Endothelial cell of umbilical vein (primary cell): ENCODE results near the gene SMIM38. TPM values are rescaled to one million over a fixed set of nuclear protein-coding genes. Genes with fewer than 3 reads are reported as not detected.

ENCODE experiments used
- BruUV-seq: library from RNA; stranded (reverse); fragments of 400-500 nt; replicated peaks from 2 replicates; lab custom pipeline; 2021; lab: Mats Ljungman, UMichigan
- CTCF ChIA-PET: fragments of 300-600, 350-600 bp; sonication (Branson Sonifier 250); formaldehyde crosslinking; loops from one replicate; lab custom pipeline; 2021; ENCODE audit warnings: antibody characterized with exemption, inconsistent platforms; lab: Charles Lee
- POLR2A ChIA-PET: fragments of 300-600, 350-600 bp; sonication (Branson Sonifier 250); formaldehyde crosslinking; loops from one replicate; lab custom pipeline; 2021; ENCODE audit warnings: antibody characterized with exemption, inconsistent platforms; lab: Charles Lee
- DNase-seq: peaks from one replicate; pipeline ENCODE4 v3.0.0-alpha.2; 2011; ENCODE audit warnings: low read depth, low spot score
- FAIRE-seq: peaks from 2 replicates; lab custom pipeline; 2011; peaks lifted over from hg19 to GRCh38; lab: Jason Lieb, UNC
- H2AFZ ChIP-seq: 2 replicates; pipeline ENCODE4 v1.6.0; 2012; ENCODE audit warnings: low read depth, low read length, control low read depth, inconsistent platforms
- H3K27ac ChIP-seq: 2 replicates; pipeline ENCODE4 v1.5.1; 2011; ENCODE audit warnings: low read depth, mild to moderate bottlenecking, control low read depth, low read length, moderate library complexity; ENCODE audit not compliant: insufficient read depth
- H3K27me3 ChIP-seq, 2 experiments: 2 replicates each; pipeline versions ENCODE4 v1.6.0 to v1.6.1; 2011; ENCODE audit warnings: low read length in 2 of 2, mixed read lengths in 1 of 2; ENCODE audit not compliant: control insufficient read depth in 2 of 2, insufficient read depth in 2 of 2
- H3K36me3 ChIP-seq, 2 experiments: 2 replicates in 1 of 2; 3 replicates in 1 of 2; pipeline ENCODE4 v1.5.1; 2011; ENCODE audit warnings: low read length in 2 of 2, mild to moderate bottlenecking in 1 of 2, moderate library complexity in 1 of 2; ENCODE audit not compliant: control insufficient read depth in 2 of 2, insufficient read depth in 2 of 2; ENCODE audit errors: extremely low read depth in 1 of 2
- H3K4me1 ChIP-seq: 3 replicates; pipeline ENCODE4 v1.5.1; 2011; ENCODE audit warnings: mild to moderate bottlenecking, low read length; ENCODE audit not compliant: control insufficient read depth, insufficient read depth; ENCODE audit errors: extremely low read depth
- H3K4me2 ChIP-seq: 2 replicates; pipeline ENCODE4 v1.6.1; 2011; ENCODE audit warnings: low read length, control low read depth, mixed read lengths; ENCODE audit not compliant: insufficient read depth
- H3K4me3 ChIP-seq, 3 experiments: fragments of 200-600 bp in 1 of 3; sonication (generic), shearing (Covaris generic) in 1 of 3; replicated peaks in 1 of 3; 2 replicates each; pipeline ENCODE4 v1.5.1; 2011 to 2016; ENCODE audit warnings: control low read depth in 3 of 3, low read length in 3 of 3, mild to moderate bottlenecking in 2 of 3, inconsistent platforms in 1 of 3, low read depth in 1 of 3, moderate library complexity in 1 of 3; ENCODE audit not compliant: insufficient read depth in 1 of 3
- H3K79me2 ChIP-seq: 2 replicates; pipeline ENCODE4 v1.6.0; 2012; ENCODE audit warnings: low read length, inconsistent platforms; ENCODE audit not compliant: control insufficient read depth, insufficient read depth
- H3K9ac ChIP-seq: replicated peaks from 2 replicates; pipeline ENCODE3; 2011; ENCODE audit warnings: low read length, control low read depth; ENCODE audit not compliant: insufficient read depth; ENCODE audit errors: extremely low read depth
- H3K9me1 ChIP-seq: replicated peaks from 3 replicates; pipeline ENCODE4 v1.6.0; 2011; ENCODE audit warnings: mild to moderate bottlenecking, low read length; ENCODE audit not compliant: control insufficient read depth, insufficient read depth; ENCODE audit errors: extremely low read depth
- H3K9me3 ChIP-seq: replicated peaks from 2 replicates; pipeline ENCODE4 v1.5.1; 2012; ENCODE audit warnings: low read length, inconsistent platforms; ENCODE audit not compliant: control insufficient read depth, insufficient read depth
- H4K20me1 ChIP-seq: replicated peaks from 2 replicates; pipeline ENCODE3; 2011; ENCODE audit warnings: mild to moderate bottlenecking, low read length; ENCODE audit not compliant: control insufficient read depth, insufficient read depth; ENCODE audit errors: extremely low read depth
- EZH2 ChIP-seq: IDR thresholded peaks from 2 replicates; pipeline ENCODE4 v1.6.1; 2012; ENCODE audit warnings: borderline replicate concordance, low read depth, mild to moderate bottlenecking, moderate library complexity, low read length, inconsistent platforms; ENCODE audit not compliant: severe bottlenecking
- FOS ChIP-seq: IDR thresholded peaks from 2 replicates; pipeline ENCODE4 v1.6.1; 2011; ENCODE audit warnings: mild to moderate bottlenecking, low read length, moderate library complexity, borderline replicate concordance; ENCODE audit not compliant: insufficient read depth
- GATA2 ChIP-seq: IDR thresholded peaks from 2 replicates; pipeline ENCODE4 v1.7.0; 2011; ENCODE audit warnings: low read depth, mild to moderate bottlenecking, moderate library complexity, mixed read lengths, low read length; ENCODE audit not compliant: insufficient read length, insufficient read depth
- JUN ChIP-seq: IDR thresholded peaks from 2 replicates; pipeline ENCODE4 v1.6.1; 2011; ENCODE audit warnings: borderline replicate concordance, low read depth; ENCODE audit not compliant: insufficient read length, insufficient read depth
- MYC ChIP-seq: IDR thresholded peaks from one replicate; pipeline ENCODE4 v1.6.1; 2011; ENCODE audit warnings: mild to moderate bottlenecking, low read depth, low read length
- POLR2A ChIP-seq: IDR thresholded peaks from 2 replicates; pipeline ENCODE4 v1.6.1; 2012; ENCODE audit warnings: low read depth, mild to moderate bottlenecking, control low read depth, low read length
- POLR2AphosphoS5 ChIP-seq: IDR thresholded peaks from 2 replicates; pipeline ENCODE4 v1.6.1; 2012; ENCODE audit warnings: low read depth, mild to moderate bottlenecking, control low read depth, low read length, moderate library complexity; ENCODE audit not compliant: insufficient read depth
- dilution Hi-C: fragments of 300-500 bp; cut with MboI; formaldehyde crosslinking; loops from one replicate; pipeline ENCODE4 v1.15.0; 2019; ENCODE audit warnings: low sequenced_read_pairs; ENCODE audit not compliant: extremely low pct_ligation_motif_present
- intact Hi-C: fragments of 100-400 bp; cut with micrococcal nuclease; formaldehyde crosslinking; loops from one replicate; pipeline ENCODE4 v1.10.0; 2022
- polyA plus RNA-seq, 4 experiments: library from polyadenylated mRNA; depleted of rRNA in 3 of 4; stranded (reverse) in 3 of 4; unstranded in 1 of 4; fragments of >200 nt; gene quantifications; 2 replicates each; pipeline versions ENCODE4 v1.2.1 to v1.2.3, GENCODE V29; 2011 to 2012; ENCODE audit warnings: missing spikeins in 1 of 4
- total RNA-seq: library from RNA; stranded (reverse); gene quantifications from 2 replicates; pipeline ENCODE4 v1.2.3, GENCODE V29; 2021
- TF ChIP-seq, protein P1 (sequence below): IDR thresholded peaks from 2 replicates; pipeline ENCODE4 v1.6.1; 2011; ENCODE audit not compliant: insufficient read depth, insufficient read length
- TF ChIP-seq, protein P2 (sequence below), 2 donors: IDR thresholded peaks; 1 replicate in 1 of 2; 2 replicates in 1 of 2; pipeline ENCODE4 v1.5.1; 2011; ENCODE audit warnings: low read length in 2 of 2, mild to moderate bottlenecking in 2 of 2, moderate library complexity in 2 of 2, control low read depth in 1 of 2, inconsistent platforms in 1 of 2, low read depth in 1 of 2; ENCODE audit not compliant: insufficient read depth in 1 of 2; ENCODE audit errors: extremely low read depth in 1 of 2

Gene SMIM38
- total and polyA plus RNA-seq, 2 donors (not counting 3 experiments of a cell fraction or from before 2014, with no cell fraction given): 0.03 TPM; not detected in 1

DNA sequence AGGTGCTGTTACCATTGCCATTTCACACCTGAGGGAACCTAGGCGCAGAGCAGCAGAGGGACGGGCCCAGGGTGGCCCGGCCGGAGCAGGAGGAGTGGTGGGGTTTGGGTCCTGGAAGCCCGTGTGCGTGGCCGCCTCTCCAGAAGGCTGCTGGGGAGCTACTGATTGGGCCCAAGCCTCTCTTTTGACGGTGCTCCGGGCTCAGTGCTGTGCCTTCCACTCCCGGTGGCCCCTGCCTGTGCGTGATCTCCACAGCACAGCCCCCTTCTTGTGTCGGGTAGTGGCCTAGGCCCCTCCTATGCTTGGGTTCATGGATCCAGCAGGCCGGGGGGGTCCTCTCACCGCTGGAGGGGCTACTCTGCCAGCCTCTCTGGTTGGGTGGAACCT lies 41.0 kb downstream of the SMIM38 start:
- intact Hi-C loops (no loop called here), dilution Hi-C loops (no loop called here)

More for the DNA sequence above, 41.0 kb downstream of the SMIM38 start:
- Histone ChIP-seq H3K36me3 (no peaks in the 10 kb centered on the region), H4K20me1 (no peaks in the 10 kb centered on the region), H3K9ac (no peak overlapping the region), H3K79me2 (no peaks in the 10 kb centered on the region), H3K27ac (no peak overlapping the region), H3K9me1 (no peaks in the 10 kb centered on the region), H3K4me2 (no peak overlapping the region), H3K4me3 (no peak overlapping the region), H3K9me3 (no peaks in the 10 kb centered on the region), H3K27me3 (peaks cover 14% of the 10 kb centered on the region in 2 experiments), H2AFZ (no peak overlapping the region), H3K4me1 (no peaks in the 10 kb centered on the region)
- TF ChIP-seq, protein P1, sequence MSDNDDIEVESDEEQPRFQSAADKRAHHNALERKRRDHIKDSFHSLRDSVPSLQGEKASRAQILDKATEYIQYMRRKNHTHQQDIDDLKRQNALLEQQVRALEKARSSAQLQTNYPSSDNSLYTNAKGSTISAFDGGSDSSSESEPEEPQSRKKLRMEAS: no peak
- TF ChIP-seq POLR2A: no peak
- no peak for TF ChIP-seq MYC
- TF ChIP-seq, protein P2, sequence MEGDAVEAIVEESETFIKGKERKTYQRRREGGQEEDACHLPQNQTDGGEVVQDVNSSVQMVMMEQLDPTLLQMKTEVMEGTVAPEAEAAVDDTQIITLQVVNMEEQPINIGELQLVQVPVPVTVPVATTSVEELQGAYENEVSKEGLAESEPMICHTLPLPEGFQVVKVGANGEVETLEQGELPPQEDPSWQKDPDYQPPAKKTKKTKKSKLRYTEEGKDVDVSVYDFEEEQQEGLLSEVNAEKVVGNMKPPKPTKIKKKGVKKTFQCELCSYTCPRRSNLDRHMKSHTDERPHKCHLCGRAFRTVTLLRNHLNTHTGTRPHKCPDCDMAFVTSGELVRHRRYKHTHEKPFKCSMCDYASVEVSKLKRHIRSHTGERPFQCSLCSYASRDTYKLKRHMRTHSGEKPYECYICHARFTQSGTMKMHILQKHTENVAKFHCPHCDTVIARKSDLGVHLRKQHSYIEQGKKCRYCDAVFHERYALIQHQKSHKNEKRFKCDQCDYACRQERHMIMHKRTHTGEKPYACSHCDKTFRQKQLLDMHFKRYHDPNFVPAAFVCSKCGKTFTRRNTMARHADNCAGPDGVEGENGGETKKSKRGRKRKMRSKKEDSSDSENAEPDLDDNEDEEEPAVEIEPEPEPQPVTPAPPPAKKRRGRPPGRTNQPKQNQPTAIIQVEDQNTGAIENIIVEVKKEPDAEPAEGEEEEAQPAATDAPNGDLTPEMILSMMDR (IDR thresholded peaks at IDR 0.05; ENCODE audit: extremely low read depth in 1 of 2, insufficient read depth in 1 of 2, low read depth in 1 of 2, low read length in 2 of 2): no peak
- TF ChIP-seq EZH2: no peak
- TF ChIP-seq FOS: no peak
- no peak for TF ChIP-seq JUN
- no peak for TF ChIP-seq GATA2
- no peak for TF ChIP-seq POLR2AphosphoS5
- no TSS peak for BruUV-seq
- FAIRE-seq (no peak), DNase-seq (no peak)
- CTCF ChIA-PET: no interaction called here
- POLR2A ChIA-PET: no interaction called here
